GM12878 (cell line): ENCODE measurements around the gene NDUFV1. TPM values are rescaled to one million over a fixed set of nuclear protein-coding genes. Genes with fewer than 3 reads are reported as not detected.
A peak's percentile ranks its signal among the peaks of the same experiment; 100 is the strongest.

Experiments
- ATF7 ChIP-seq: fragments of 450-650 bp; IDR thresholded peaks from 2 replicates; pipeline ENCODE4 v1.6.1; 2016; ENCODE audit warnings: low read depth, mild to moderate bottlenecking
- CHD1 ChIP-seq: IDR thresholded peaks from 2 replicates; pipeline ENCODE4 v1.6.1; 2012; ENCODE audit warnings: low read depth, low read length, improper control_type of control experiment
- HCFC1 ChIP-seq: fragments of 150-350 bp; IDR thresholded peaks from 2 replicates; pipeline ENCODE4 v1.6.1; 2014; ENCODE audit warnings: low read length
- HDAC2 ChIP-seq: fragments of 200-600 bp; sonication (generic); IDR thresholded peaks from 2 replicates; pipeline ENCODE4 v1.6.1; 2017
- HDAC6 ChIP-seq: fragments of 200-600 bp; sonication (generic); IDR thresholded peaks from one replicate; pipeline ENCODE4 v1.8.0; 2017; ENCODE audit warnings: antibody characterized with exemption; ENCODE audit not compliant: unreplicated experiment
- IKZF2 ChIP-seq, 2 experiments: fragments of 450-650 bp; IDR thresholded peaks; 2 replicates each; pipeline ENCODE4 v1.6.1; 2017; ENCODE audit warnings: mild to moderate bottlenecking in 2 of 2, moderate library complexity in 2 of 2
- MTA2 ChIP-seq: fragments of 450-650 bp; IDR thresholded peaks from 2 replicates; pipeline ENCODE4 v1.6.1; 2016; ENCODE audit warnings: low read depth, mild to moderate bottlenecking, moderate library complexity
- MTA3 ChIP-seq: IDR thresholded peaks from 2 replicates; pipeline ENCODE4 v1.6.1; 2012; ENCODE audit warnings: low read length, inconsistent platforms, borderline replicate concordance
- NR2C2 ChIP-seq: IDR thresholded peaks from 2 replicates; pipeline ENCODE4 v1.6.1; 2011; ENCODE audit warnings: borderline replicate concordance, low read depth; ENCODE audit not compliant: control insufficient read depth, insufficient read length
- RBBP5 ChIP-seq: fragments of 200-600 bp; sonication (generic); conservative IDR thresholded peaks from 2 replicates; pipeline ENCODE4 v1.6.1; 2016
- RFX5 ChIP-seq: IDR thresholded peaks from 2 replicates; pipeline ENCODE4 v1.6.1; 2011; ENCODE audit warnings: low read depth, low read length, improper control_type of control experiment
- SMARCA5 ChIP-seq: fragments of 450-650 bp; IDR thresholded peaks from 2 replicates; pipeline ENCODE4 v1.6.1; 2017; ENCODE audit warnings: mild to moderate bottlenecking
- SRF ChIP-seq, 2 experiments: IDR thresholded peaks; 2 replicates each; pipeline ENCODE4 v1.6.1; 2011; ENCODE audit warnings: low read depth in 2 of 2, low read length in 2 of 2, mild to moderate bottlenecking in 1 of 2, moderate library complexity in 1 of 2
- YBX1 ChIP-seq: fragments of 450-650 bp; IDR thresholded peaks from 2 replicates; pipeline ENCODE4 v1.6.1; 2016; ENCODE audit warnings: antibody characterized with exemption
- ZNF622 ChIP-seq: fragments of 450-650 bp; IDR thresholded peaks from 2 replicates; pipeline ENCODE4 v1.6.1; 2017; ENCODE audit warnings: mild to moderate bottlenecking, inconsistent platforms
- polyA plus RNA-seq, 11 experiments: library from polyadenylated mRNA; depleted of rRNA in 4 of 11; unstranded in 6 of 11; stranded (reverse) in 5 of 11; fragments of >200 nt; fragmentation: Nextera tagmentation in 4 of 11; fragmentation: Illumina TruSeq in 1 of 11; extraction: Ambion mirVana in 4 of 11; extraction: Trizol in 1 of 11; gene quantifications; 1 replicate in 1 of 11; 2 replicates in 10 of 11; pipeline versions ENCODE4 v1.2.1 to v1.2.3, GENCODE V29; 2011 to 2016; ENCODE audit warnings: inconsistent platforms in 2 of 11, missing spikeins in 2 of 11, low read depth in 1 of 11
- total RNA-seq, 4 experiments: library from RNA; depleted of rRNA in 3 of 4; stranded (reverse); fragments of >200 nt in 3 of 4; fragmentation: Illumina TruSeq in 1 of 4; extraction: Trizol in 1 of 4; gene quantifications; 2 replicates each; pipeline versions ENCODE4 v1.2.1 to v1.2.3, GENCODE V29; 2013 to 2021
- TF ChIP-seq, protein P1 (sequence below): fragments of 450-650 bp; IDR thresholded peaks from 2 replicates; pipeline ENCODE4 v1.6.1; 2017; ENCODE audit warnings: mild to moderate bottlenecking, moderate library complexity
- TF ChIP-seq, protein P2 (sequence below): fragments of 450-650 bp; IDR thresholded peaks from 2 replicates; pipeline ENCODE4 v1.6.1; 2017; ENCODE audit warnings: antibody characterized with exemption, mild to moderate bottlenecking, moderate library complexity
- TF ChIP-seq, protein P3 (sequence below): fragments of 450-650 bp; formaldehyde crosslinking; IDR thresholded peaks from 2 replicates; pipeline ENCODE4 v1.4.0; 2022; ENCODE audit warnings: mild to moderate bottlenecking, moderate library complexity
- TF ChIP-seq, protein P4 (sequence below): fragments of 450-650 bp; IDR thresholded peaks from 2 replicates; pipeline ENCODE4 v1.6.1; 2017; ENCODE audit warnings: mild to moderate bottlenecking

The NDUFV1 gene
- total and polyA plus RNA-seq, 10 of the 15 experiments (the other 5 are each of a cell fraction or from before 2014, with no cell fraction given), result 8.2 to 380 (median 231) TPM

DNA sequence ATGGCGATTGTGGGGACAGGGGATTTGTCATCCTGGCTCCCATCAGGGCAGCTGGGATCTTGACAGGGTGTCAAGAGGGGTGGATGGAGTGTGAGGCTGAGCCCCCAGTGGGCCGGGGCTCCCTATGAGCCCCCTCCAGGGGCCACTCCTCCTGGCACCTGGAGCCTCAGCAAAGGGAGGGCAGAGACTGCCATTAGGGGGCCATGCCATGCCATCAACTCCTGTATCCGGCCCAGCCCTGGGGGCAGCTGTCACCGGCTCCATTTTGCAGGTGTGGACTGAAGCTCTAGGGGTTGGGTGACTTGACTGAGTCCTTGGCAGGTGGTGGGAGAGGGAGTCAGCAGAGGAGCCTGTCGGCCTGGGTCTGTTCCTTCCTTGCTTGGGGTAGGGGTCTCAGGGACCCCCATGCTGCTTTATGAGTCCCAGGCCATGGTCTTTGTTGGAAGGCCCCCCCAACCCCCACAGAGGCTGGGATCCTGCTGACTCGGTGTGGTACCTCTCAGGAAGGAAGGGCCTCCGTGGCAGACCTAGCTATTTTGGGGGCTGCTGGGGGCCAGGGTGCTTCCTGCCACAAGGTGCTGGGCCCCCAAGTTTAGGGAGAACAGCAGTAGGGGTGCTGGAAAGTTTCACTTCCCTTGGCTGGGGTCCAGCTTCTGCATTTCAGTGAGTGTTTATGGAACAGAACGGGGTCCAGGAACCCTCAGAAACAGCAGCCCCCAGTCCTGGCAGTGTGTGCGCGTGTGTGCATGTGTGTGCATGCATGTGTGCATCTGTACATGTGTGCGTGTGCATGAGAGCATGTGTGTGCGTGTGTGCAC is 42.3 kb downstream of the NDUFV1 start (continued):
- TF ChIP-seq HDAC6 (no peak), MTA3 (peak; percentile 59; the same call in 1 of the 2 replicates), RBBP5 (no peak), YBX1 (no peak), SRF (IDR thresholded peaks at IDR 0.05; ENCODE audit: low read depth in 2 of 2, low read length in 2 of 2) (no peak), ZNF622 (no peak), SMARCA5 (no peak), CHD1 (no peak), HCFC1 (no peak), RFX5 (no peak), IKZF2 (IDR thresholded peaks at IDR 0.05) (peak; percentile 67 to 70), HDAC2 (no peak), NR2C2 (no peak), MTA2 (peak; percentile 50; the same call in 1 of the 2 replicates), ATF7 (no peak)
- TF ChIP-seq, protein P1, sequence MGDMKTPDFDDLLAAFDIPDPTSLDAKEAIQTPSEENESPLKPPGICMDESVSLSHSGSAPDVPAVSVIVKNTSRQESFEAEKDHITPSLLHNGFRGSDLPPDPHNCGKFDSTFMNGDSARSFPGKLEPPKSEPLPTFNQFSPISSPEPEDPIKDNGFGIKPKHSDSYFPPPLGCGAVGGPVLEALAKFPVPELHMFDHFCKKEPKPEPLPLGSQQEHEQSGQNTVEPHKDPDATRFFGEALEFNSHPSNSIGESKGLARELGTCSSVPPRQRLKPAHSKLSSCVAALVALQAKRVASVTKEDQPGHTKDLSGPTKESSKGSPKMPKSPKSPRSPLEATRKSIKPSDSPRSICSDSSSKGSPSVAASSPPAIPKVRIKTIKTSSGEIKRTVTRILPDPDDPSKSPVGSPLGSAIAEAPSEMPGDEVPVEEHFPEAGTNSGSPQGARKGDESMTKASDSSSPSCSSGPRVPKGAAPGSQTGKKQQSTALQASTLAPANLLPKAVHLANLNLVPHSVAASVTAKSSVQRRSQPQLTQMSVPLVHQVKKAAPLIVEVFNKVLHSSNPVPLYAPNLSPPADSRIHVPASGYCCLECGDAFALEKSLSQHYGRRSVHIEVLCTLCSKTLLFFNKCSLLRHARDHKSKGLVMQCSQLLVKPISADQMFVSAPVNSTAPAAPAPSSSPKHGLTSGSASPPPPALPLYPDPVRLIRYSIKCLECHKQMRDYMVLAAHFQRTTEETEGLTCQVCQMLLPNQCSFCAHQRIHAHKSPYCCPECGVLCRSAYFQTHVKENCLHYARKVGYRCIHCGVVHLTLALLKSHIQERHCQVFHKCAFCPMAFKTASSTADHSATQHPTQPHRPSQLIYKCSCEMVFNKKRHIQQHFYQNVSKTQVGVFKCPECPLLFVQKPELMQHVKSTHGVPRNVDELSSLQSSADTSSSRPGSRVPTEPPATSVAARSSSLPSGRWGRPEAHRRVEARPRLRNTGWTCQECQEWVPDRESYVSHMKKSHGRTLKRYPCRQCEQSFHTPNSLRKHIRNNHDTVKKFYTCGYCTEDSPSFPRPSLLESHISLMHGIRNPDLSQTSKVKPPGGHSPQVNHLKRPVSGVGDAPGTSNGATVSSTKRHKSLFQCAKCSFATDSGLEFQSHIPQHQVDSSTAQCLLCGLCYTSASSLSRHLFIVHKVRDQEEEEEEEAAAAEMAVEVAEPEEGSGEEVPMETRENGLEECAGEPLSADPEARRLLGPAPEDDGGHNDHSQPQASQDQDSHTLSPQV, result no peak
- TF ChIP-seq, protein P2, sequence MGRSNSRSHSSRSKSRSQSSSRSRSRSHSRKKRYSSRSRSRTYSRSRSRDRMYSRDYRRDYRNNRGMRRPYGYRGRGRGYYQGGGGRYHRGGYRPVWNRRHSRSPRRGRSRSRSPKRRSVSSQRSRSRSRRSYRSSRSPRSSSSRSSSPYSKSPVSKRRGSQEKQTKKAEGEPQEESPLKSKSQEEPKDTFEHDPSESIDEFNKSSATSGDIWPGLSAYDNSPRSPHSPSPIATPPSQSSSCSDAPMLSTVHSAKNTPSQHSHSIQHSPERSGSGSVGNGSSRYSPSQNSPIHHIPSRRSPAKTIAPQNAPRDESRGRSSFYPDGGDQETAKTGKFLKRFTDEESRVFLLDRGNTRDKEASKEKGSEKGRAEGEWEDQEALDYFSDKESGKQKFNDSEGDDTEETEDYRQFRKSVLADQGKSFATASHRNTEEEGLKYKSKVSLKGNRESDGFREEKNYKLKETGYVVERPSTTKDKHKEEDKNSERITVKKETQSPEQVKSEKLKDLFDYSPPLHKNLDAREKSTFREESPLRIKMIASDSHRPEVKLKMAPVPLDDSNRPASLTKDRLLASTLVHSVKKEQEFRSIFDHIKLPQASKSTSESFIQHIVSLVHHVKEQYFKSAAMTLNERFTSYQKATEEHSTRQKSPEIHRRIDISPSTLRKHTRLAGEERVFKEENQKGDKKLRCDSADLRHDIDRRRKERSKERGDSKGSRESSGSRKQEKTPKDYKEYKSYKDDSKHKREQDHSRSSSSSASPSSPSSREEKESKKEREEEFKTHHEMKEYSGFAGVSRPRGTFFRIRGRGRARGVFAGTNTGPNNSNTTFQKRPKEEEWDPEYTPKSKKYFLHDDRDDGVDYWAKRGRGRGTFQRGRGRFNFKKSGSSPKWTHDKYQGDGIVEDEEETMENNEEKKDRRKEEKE, result no peak
- TF ChIP-seq, protein P3, sequence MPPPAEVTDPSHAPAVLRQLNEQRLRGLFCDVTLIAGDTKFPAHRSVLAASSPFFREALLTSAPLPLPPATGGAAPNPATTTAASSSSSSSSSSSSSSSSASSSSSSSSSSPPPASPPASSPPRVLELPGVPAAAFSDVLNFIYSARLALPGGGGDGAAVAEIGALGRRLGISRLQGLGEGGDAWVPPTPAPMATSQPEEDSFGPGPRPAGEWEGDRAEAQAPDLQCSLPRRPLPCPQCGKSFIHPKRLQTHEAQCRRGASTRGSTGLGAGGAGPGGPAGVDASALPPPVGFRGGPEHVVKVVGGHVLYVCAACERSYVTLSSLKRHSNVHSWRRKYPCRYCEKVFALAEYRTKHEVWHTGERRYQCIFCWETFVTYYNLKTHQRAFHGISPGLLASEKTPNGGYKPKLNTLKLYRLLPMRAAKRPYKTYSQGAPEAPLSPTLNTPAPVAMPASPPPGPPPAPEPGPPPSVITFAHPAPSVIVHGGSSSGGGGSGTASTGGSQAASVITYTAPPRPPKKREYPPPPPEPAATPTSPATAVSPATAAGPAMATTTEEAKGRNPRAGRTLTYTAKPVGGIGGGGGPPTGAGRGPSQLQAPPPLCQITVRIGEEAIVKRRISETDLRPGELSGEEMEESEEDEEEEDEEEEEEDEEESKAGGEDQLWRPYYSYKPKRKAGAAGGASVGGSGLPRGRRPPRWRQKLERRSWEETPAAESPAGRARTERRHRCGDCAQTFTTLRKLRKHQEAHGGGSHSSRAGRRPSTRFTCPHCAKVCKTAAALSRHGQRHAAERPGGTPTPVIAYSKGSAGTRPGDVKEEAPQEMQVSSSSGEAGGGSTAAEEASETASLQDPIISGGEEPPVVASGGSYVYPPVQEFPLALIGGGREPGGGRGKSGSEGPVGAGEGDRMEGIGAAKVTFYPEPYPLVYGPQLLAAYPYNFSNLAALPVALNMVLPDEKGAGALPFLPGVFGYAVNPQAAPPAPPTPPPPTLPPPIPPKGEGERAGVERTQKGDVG (CRISPR knock-in tag), result no peak
- TF ChIP-seq, protein P4, sequence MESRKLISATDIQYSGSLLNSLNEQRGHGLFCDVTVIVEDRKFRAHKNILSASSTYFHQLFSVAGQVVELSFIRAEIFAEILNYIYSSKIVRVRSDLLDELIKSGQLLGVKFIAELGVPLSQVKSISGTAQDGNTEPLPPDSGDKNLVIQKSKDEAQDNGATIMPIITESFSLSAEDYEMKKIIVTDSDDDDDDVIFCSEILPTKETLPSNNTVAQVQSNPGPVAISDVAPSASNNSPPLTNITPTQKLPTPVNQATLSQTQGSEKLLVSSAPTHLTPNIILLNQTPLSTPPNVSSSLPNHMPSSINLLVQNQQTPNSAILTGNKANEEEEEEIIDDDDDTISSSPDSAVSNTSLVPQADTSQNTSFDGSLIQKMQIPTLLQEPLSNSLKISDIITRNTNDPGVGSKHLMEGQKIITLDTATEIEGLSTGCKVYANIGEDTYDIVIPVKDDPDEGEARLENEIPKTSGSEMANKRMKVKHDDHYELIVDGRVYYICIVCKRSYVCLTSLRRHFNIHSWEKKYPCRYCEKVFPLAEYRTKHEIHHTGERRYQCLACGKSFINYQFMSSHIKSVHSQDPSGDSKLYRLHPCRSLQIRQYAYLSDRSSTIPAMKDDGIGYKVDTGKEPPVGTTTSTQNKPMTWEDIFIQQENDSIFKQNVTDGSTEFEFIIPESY, result no peak
